Measurements from ENCODE around the gene TBCC.
"Not testable (repeated sequence)": the region's sequence is repeated elsewhere in the genome, so short reads cannot be mapped to it uniquely, and the experiment has no call there.

Gene TBCC

GRCh38 chr6:42740725-42741124 lies 5.2 kb downstream of the TBCC start:
- TF ChIP-seq EZH2phosphoT487 (conservative IDR thresholded peaks at IDR 0.05; ENCODE audit: low read length) (no peak), CTCF (IDR thresholded peaks at IDR 0.05; ENCODE audit: insufficient read depth, low read length, poor library complexity, severe bottlenecking) (no peak)
- Histone ChIP-seq H3K4me2 (ENCODE audit: low read depth, low read length, poor library complexity, severe bottlenecking) (no peak overlapping the region), H3K36me3 (ENCODE audit: low read length) (peaks cover 9% of the 10 kb centered on the region; the same call in 1 of the 2 replicates), H3K9me2 (replicated peaks; ENCODE audit: insufficient read depth, low read length) (no peaks in the 10 kb centered on the region), H4K20me1 (ENCODE audit: low read depth, low read length) (peaks cover 10% of the 10 kb centered on the region; the same call in 1 of the 2 replicates), H3K4me3 (ENCODE audit: insufficient read depth, low read length, poor library complexity, severe bottlenecking) (no peak overlapping the region), H3K27me3 (ENCODE audit: low read length) (no peaks in the 10 kb centered on the region), H3K79me2 (ENCODE audit: insufficient read depth, low read length) (peaks cover 19% of the 10 kb centered on the region), H3K9me3 (ENCODE audit: insufficient read depth, low read length) (0 out of 2 replicates have a peak, but pooled peaks cover 8% of the 10 kb centered on the region), H2AFZ (ENCODE audit: low read depth, low read length, severe bottlenecking) (no peak overlapping the region), H3K9ac (ENCODE audit: low read length) (no peak overlapping the region), H3F3A (ENCODE audit: insufficient read depth) (peaks cover 14% of the 10 kb centered on the region), H3K27ac (ENCODE audit: low read depth, low read length) (no peak overlapping the region)

- Histone ChIP-seq H3K27me3 (ENCODE audit: low read length) (no peaks in the 10 kb centered on the region), H3K4me2 (ENCODE audit: low read depth, low read length, poor library complexity, severe bottlenecking) (no peak overlapping the region), H4K20me1 (ENCODE audit: low read depth, low read length) (no peaks in the 10 kb centered on the region), H3K9me2 (replicated peaks; ENCODE audit: insufficient read depth, low read length) (no peaks in the 10 kb centered on the region), H3K4me3 (ENCODE audit: insufficient read depth, low read length, poor library complexity, severe bottlenecking) (no peak overlapping the region), H3K27ac (ENCODE audit: low read depth, low read length) (no peak overlapping the region), H2AFZ (ENCODE audit: low read depth, low read length, severe bottlenecking) (no peak overlapping the region), H3K9ac (ENCODE audit: low read length) (no peak overlapping the region), H3F3A (ENCODE audit: insufficient read depth) (no peaks in the 10 kb centered on the region; the same call in 1 of the 2 replicates), H3K9me3 (ENCODE audit: insufficient read depth, low read length) (no peaks in the 10 kb centered on the region), H3K79me2 (ENCODE audit: insufficient read depth, low read length) (no peaks in the 10 kb centered on the region), H3K36me3 (ENCODE audit: low read length) (no peaks in the 10 kb centered on the region)
- TF ChIP-seq CTCF (IDR thresholded peaks at IDR 0.05; ENCODE audit: insufficient read depth, low read length, poor library complexity, severe bottlenecking) (no peak), EZH2phosphoT487 (conservative IDR thresholded peaks at IDR 0.05; ENCODE audit: low read length) (no peak)
These were observed 9.9 kb downstream of the TBCC start for GRCh38 chr6:42735976-42736375.

- H3K9me2 ChIP-seq (replicated peaks; ENCODE audit: insufficient read depth, low read length); H3K79me2 ChIP-seq (ENCODE audit: insufficient read depth, low read length); H3K4me2 ChIP-seq (ENCODE audit: low read depth, low read length, poor library complexity, severe bottlenecking); H3K27ac ChIP-seq (ENCODE audit: low read depth, low read length); H3K36me3 ChIP-seq (ENCODE audit: low read length); H3K9ac ChIP-seq (ENCODE audit: low read length); H4K20me1 ChIP-seq (ENCODE audit: low read depth, low read length); H3K4me3 ChIP-seq (ENCODE audit: insufficient read depth, low read length, poor library complexity, severe bottlenecking); H3F3A ChIP-seq (ENCODE audit: insufficient read depth); H3K9me3 ChIP-seq (ENCODE audit: insufficient read depth, low read length); H3K27me3 ChIP-seq (ENCODE audit: low read length); H2AFZ ChIP-seq (ENCODE audit: low read depth, low read length, severe bottlenecking): not testable (repeated sequence)
These were observed 11.9 kb downstream of the TBCC start for GRCh38 chr6:42733867-42734481.

GRCh38 chr6:42729731-42730130 lies 16.2 kb downstream of the TBCC start:
- H3K36me3 ChIP-seq (ENCODE audit: low read length): no peaks in the 10 kb centered on the region
- no peak for TF ChIP-seq CTCF (IDR thresholded peaks at IDR 0.05; ENCODE audit: insufficient read depth, low read length, poor library complexity, severe bottlenecking)
- no peak for TF ChIP-seq EZH2phosphoT487 (conservative IDR thresholded peaks at IDR 0.05; ENCODE audit: low read length)
- no peak overlapping the region for H3K27ac ChIP-seq (ENCODE audit: low read depth, low read length)
- H4K20me1 ChIP-seq (ENCODE audit: low read depth, low read length): no peaks in the 10 kb centered on the region
- no peaks in the 10 kb centered on the region for H3K9me3 ChIP-seq (ENCODE audit: insufficient read depth, low read length)
- H2AFZ ChIP-seq (ENCODE audit: low read depth, low read length, severe bottlenecking): no peak overlapping the region
- H3K4me2 ChIP-seq (ENCODE audit: low read depth, low read length, poor library complexity, severe bottlenecking): no peak overlapping the region
- H3K9me2 ChIP-seq (replicated peaks; ENCODE audit: insufficient read depth, low read length): no peaks in the 10 kb centered on the region
- H3K79me2 ChIP-seq (ENCODE audit: insufficient read depth, low read length): no peaks in the 10 kb centered on the region
- H3K4me3 ChIP-seq (ENCODE audit: insufficient read depth, low read length, poor library complexity, severe bottlenecking): no peak overlapping the region
- H3F3A ChIP-seq (ENCODE audit: insufficient read depth): peaks cover 6% of the 10 kb centered on the region
- no peak overlapping the region for H3K9ac ChIP-seq (ENCODE audit: low read length)
- no peaks in the 10 kb centered on the region for H3K27me3 ChIP-seq (ENCODE audit: low read length)

Measured in SU-DHL-6 (cell line).